Liver (tissue), 9 donors: Measurements from ENCODE around the gene FAM171A1. TPM values are rescaled to one million over a fixed set of nuclear protein-coding genes. Genes with fewer than 3 reads are reported as not detected.
"Not testable (repeated sequence)": the region's sequence is repeated elsewhere in the genome, so short reads cannot be mapped to it uniquely, and the experiment has no call there.

Experiments
- DNase-seq: peaks from one replicate; pipeline ENCODE4 v3.0.0-alpha.2; 2017; ENCODE audit warnings: low spot score
- H3K27ac ChIP-seq, 2 donors: one replicate each; pipeline ENCODE4 v1.7.0; 2013; ENCODE audit warnings: inconsistent platforms in 2 of 2, low read length in 2 of 2, control low read depth in 1 of 2, low read depth in 1 of 2, mild to moderate bottlenecking in 1 of 2
- H3K27me3 ChIP-seq, 4 donors: one replicate each; pipeline versions ENCODE4 v1.6.1 to v1.7.0; 2013; ENCODE audit warnings: low read length in 3 of 4, inconsistent platforms in 1 of 4, mild to moderate bottlenecking in 1 of 4, moderate library complexity in 1 of 4; ENCODE audit not compliant: control insufficient read depth in 4 of 4, insufficient read depth in 4 of 4
- H3K36me3 ChIP-seq, 4 donors: one replicate each; pipeline versions ENCODE4 v1.6.1 to v1.7.0; 2013; ENCODE audit warnings: low read length in 3 of 4, mild to moderate bottlenecking in 3 of 4, low read depth in 1 of 4, moderate library complexity in 1 of 4; ENCODE audit not compliant: control insufficient read depth in 4 of 4, insufficient read depth in 3 of 4
- H3K4me1 ChIP-seq, 4 donors: one replicate each; pipeline versions ENCODE4 v1.6.1 to v1.7.0; 2013; ENCODE audit warnings: low read length in 3 of 4, mild to moderate bottlenecking in 3 of 4, moderate library complexity in 1 of 4; ENCODE audit not compliant: control insufficient read depth in 4 of 4, insufficient read depth in 4 of 4
- H3K4me3 ChIP-seq, 3 donors: one replicate each; pipeline versions ENCODE4 v1.6.1 to v1.7.0; 2013; ENCODE audit warnings: low read length in 3 of 3, control low read depth in 1 of 3, low read depth in 1 of 3, mild to moderate bottlenecking in 1 of 3
- H3K9ac ChIP-seq, 2 donors: one replicate each; pipeline ENCODE4 v1.7.0; 2013; ENCODE audit warnings: low read length in 2 of 2, mild to moderate bottlenecking in 2 of 2, moderate library complexity in 2 of 2, control low read depth in 1 of 2, low read depth in 1 of 2
- H3K9me3 ChIP-seq, 4 donors: one replicate each; pipeline versions ENCODE4 v1.6.1 to v1.7.0; 2013; ENCODE audit warnings: low read length in 3 of 4; ENCODE audit not compliant: control insufficient read depth in 4 of 4
- ATF3 ChIP-seq: IDR thresholded peaks from 2 replicates; pipeline ENCODE4 v1.6.1; 2016; ENCODE audit warnings: antibody characterized with exemption
- CTCF ChIP-seq: fragments of 150-350 bp; IDR thresholded peaks from 2 replicates; pipeline ENCODE4 v1.5.1; 2017; ENCODE audit warnings: improper control_type of control experiment, low read depth, low read length; ENCODE audit not compliant: missing input control
- EGR1 ChIP-seq, 2 donors: IDR thresholded peaks; 2 replicates each; pipeline ENCODE4 v1.6.1; 2016 to 2018; ENCODE audit warnings: antibody characterized with exemption in 2 of 2, low read depth in 2 of 2
- FOXA1 ChIP-seq: IDR thresholded peaks from 2 replicates; pipeline ENCODE4 v1.6.1; 2016; ENCODE audit warnings: antibody characterized with exemption
- FOXA2 ChIP-seq: IDR thresholded peaks from 2 replicates; pipeline ENCODE4 v1.6.1; 2016; ENCODE audit warnings: antibody characterized with exemption
- HNF4A ChIP-seq, 2 donors: conservative IDR thresholded peaks; 2 replicates each; pipeline ENCODE4 v1.6.1; 2016; ENCODE audit warnings: antibody characterized with exemption in 2 of 2, mild to moderate bottlenecking in 2 of 2
- HNF4G ChIP-seq: IDR thresholded peaks from 2 replicates; pipeline ENCODE4 v1.6.1; 2016; ENCODE audit warnings: antibody characterized with exemption
- JUND ChIP-seq, 2 donors: IDR thresholded peaks; 2 replicates each; pipeline ENCODE4 v1.6.1; 2016; ENCODE audit warnings: antibody characterized with exemption in 2 of 2
- MAX ChIP-seq: IDR thresholded peaks from 2 replicates; pipeline ENCODE4 v1.6.1; 2016; ENCODE audit warnings: antibody characterized with exemption
- NR2F2 ChIP-seq: IDR thresholded peaks from 2 replicates; pipeline ENCODE4 v1.6.1; 2016; ENCODE audit warnings: antibody characterized with exemption
- RAD21 ChIP-seq, 2 donors: IDR thresholded peaks; 2 replicates each; pipeline ENCODE4 v1.6.1; 2016; ENCODE audit warnings: antibody characterized with exemption in 2 of 2, mild to moderate bottlenecking in 2 of 2
- RXRA ChIP-seq, 2 donors: IDR thresholded peaks; 2 replicates each; pipeline ENCODE4 v1.6.1; 2017 to 2018; ENCODE audit warnings: antibody characterized with exemption in 2 of 2, mild to moderate bottlenecking in 1 of 2
- SP1 ChIP-seq: IDR thresholded peaks from 2 replicates; pipeline ENCODE4 v1.6.1; 2018; ENCODE audit warnings: antibody characterized with exemption, mild to moderate bottlenecking
- TAF1 ChIP-seq: conservative IDR thresholded peaks from 2 replicates; pipeline ENCODE4 v1.6.1; 2016; ENCODE audit warnings: antibody characterized with exemption, mild to moderate bottlenecking
- WGBS: extraction: QIAGEN DNeasy Blood & Tissue Kit; methylation state at CpG from one replicate; pipeline ENCODE4 v1.1.7; 2013; 5-methylcytosine and 5-hydroxymethylcytosine counted together
- polyA plus RNA-seq, 2 donors: library from polyadenylated mRNA; stranded (reverse) in 1 of 2; unstranded in 1 of 2; fragments of 200-250 nt in 1 of 2; fragments of >200 nt in 1 of 2; fragmentation: Nextera tagmentation in 1 of 2; extraction: Ambion mirVana in 1 of 2; gene quantifications; one replicate each; pipeline versions ENCODE4 v1.2.1 to v1.2.3, GENCODE V29; 2013 to 2015
- total RNA-seq, 2 donors: library from RNA; depleted of rRNA; stranded (reverse); fragments of >200 nt; gene quantifications; one replicate each; pipeline ENCODE4 v1.2.3, GENCODE V29; 2014
- TF ChIP-seq, protein P1 (sequence below): IDR thresholded peaks from 2 replicates; pipeline ENCODE4 v1.6.1; 2016; ENCODE audit warnings: antibody characterized with exemption
- donor health status: healthy.
- donor health status: healthy.
- donor health status: healthy.
- donor health status: healthy.
- donor health status: healthy.

The FAM171A1 gene
- total and polyA plus RNA-seq, 4 donors = 2.5 to 10.2 (median 7.7) TPM

- TF ChIP-seq, protein P1, sequence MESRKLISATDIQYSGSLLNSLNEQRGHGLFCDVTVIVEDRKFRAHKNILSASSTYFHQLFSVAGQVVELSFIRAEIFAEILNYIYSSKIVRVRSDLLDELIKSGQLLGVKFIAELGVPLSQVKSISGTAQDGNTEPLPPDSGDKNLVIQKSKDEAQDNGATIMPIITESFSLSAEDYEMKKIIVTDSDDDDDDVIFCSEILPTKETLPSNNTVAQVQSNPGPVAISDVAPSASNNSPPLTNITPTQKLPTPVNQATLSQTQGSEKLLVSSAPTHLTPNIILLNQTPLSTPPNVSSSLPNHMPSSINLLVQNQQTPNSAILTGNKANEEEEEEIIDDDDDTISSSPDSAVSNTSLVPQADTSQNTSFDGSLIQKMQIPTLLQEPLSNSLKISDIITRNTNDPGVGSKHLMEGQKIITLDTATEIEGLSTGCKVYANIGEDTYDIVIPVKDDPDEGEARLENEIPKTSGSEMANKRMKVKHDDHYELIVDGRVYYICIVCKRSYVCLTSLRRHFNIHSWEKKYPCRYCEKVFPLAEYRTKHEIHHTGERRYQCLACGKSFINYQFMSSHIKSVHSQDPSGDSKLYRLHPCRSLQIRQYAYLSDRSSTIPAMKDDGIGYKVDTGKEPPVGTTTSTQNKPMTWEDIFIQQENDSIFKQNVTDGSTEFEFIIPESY = no peak
- no peak for TF ChIP-seq ATF3
- TF ChIP-seq SP1 = no peak
- no peak for TF ChIP-seq EGR1 (IDR thresholded peaks at IDR 0.05; ENCODE audit: low read depth in 2 of 2)
- no peak for TF ChIP-seq RXRA (IDR thresholded peaks at IDR 0.05)
- no peak for TF ChIP-seq TAF1
Observed at GRCh38 chr10:15202639-15203038, 168.4 kb downstream of the FAM171A1 start (continued).

DNA sequence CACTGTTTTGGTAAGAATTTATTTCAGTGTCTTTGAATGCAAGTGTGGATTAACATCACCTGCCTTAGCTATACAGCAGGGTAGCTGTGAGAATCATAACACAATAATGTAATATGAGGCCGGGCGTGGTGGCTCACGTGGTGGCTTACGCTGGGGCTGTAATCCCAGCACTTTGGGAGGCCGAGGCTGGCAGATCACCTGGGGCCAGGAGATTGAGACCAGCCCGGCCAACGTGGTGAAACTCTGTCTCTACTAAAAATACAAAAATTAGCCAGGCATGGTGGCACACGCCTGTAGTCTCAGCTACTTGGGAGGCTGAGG, 168.8 kb downstream of the FAM171A1 start:
- not testable (repeated sequence) for DNase-seq, H3K27me3 ChIP-seq, H3K27ac ChIP-seq, H3K9ac ChIP-seq, H3K9me3 ChIP-seq, H3K4me3 ChIP-seq, H3K36me3 ChIP-seq, H3K4me1 ChIP-seq
- 94% methylated on average over 8 of the region's 8 CpGs for WGBS

DNA sequence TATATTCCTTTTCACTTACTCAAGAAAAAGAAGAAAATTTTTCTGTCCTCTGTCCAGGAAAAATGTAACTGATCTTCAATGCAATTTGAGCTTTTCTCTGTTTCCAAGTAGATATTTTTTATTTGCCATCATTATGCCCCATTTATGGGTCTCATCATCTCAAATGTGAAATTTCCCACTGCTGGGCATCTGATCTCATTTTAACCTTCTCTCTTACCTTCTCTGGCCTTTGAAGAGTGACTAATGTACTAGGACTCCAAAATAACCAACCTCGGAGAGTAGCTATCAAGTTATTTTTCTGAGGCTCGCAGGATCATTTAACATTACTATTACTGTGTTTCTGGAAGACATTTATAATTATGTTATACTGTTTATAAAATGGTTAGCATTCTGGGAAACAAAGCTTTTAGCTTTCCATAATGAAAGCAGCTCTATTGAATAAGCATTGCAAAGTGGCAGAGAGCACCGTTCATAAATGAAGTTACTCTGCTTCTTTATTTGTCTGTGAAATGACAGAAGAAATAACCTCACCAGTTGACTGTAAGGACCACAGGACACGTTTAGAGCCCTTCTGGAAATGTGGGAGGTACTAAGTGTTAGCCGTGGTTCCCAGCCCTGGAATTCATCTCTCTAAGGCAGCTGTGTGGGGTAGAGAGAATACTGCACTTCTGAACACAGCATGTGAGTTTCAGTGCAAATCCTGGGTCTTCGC, 169.3 kb downstream of the FAM171A1 start:
- TF ChIP-seq MAX (no peak), HNF4A (conservative IDR thresholded peaks at IDR 0.05) (no peak), CTCF (no peak), SP1 (no peak), JUND (IDR thresholded peaks at IDR 0.05) (no peak), ATF3 (no peak), HNF4G (no peak), TAF1 (no peak), NR2F2 (no peak), FOXA1 (no peak), RAD21 (IDR thresholded peaks at IDR 0.05) (no peak), FOXA2 (no peak)
- TF ChIP-seq, protein P1 = no peak
- Histone ChIP-seq H3K27ac (no peak overlapping the region), H3K4me1 (no peaks in the 10 kb centered on the region), H3K9me3 (no peaks in the 10 kb centered on the region), H3K27me3 (no peaks in the 10 kb centered on the region), H3K4me3 (no peak overlapping the region), H3K9ac (no peak overlapping the region), H3K36me3 (no peaks in the 10 kb centered on the region)
- WGBS = 82% methylated on average over 6 of the region's 6 CpGs
- DNase-seq = no peak
